Transverse colon (tissue), 4 donors: ENCODE data around the gene RPL14.

Experiments
- CTCF ChIP-seq, 5 experiments: fragments of 200-600 bp in 3 of 5; fragments of 450-650 bp in 2 of 5; sonication (generic) in 3 of 5; IDR thresholded peaks; 1 replicate in 2 of 5; 2 replicates in 3 of 5; pipeline ENCODE4 v1.5.1; 2016 to 2017; ENCODE audit warnings: antibody characterized with exemption in 5 of 5, inconsistent platforms in 3 of 5, mild to moderate bottlenecking in 2 of 5, moderate library complexity in 1 of 5
- POLR2A ChIP-seq: fragments of 450-650 bp; IDR thresholded peaks from one replicate; pipeline ENCODE4 v1.6.1; 2016; ENCODE audit warnings: antibody characterized with exemption, mild to moderate bottlenecking, moderate library complexity
- POLR2AphosphoS5 ChIP-seq, 3 donors: sonication (generic); formaldehyde crosslinking; IDR thresholded peaks; one replicate each; pipeline ENCODE4 v1.6.1; 2016; ENCODE audit warnings: antibody characterized with exemption in 3 of 3

- TF ChIP-seq CTCF (IDR thresholded peaks at IDR 0.05) (no peak), POLR2A (no peak), POLR2AphosphoS5 (IDR thresholded peaks at IDR 0.05) (no peak)
These were observed 20.5 kb downstream of the RPL14 start for GRCh38 chr3:40477666-40478065.
